HepG2 (cell line): ENCODE data around the gene SCN4B. TPM values are rescaled to one million over a fixed set of nuclear protein-coding genes. Genes with fewer than 3 reads are reported as not detected.

ENCODE experiments used
- ARNT ChIP-seq: fragments of 450-650 bp; IDR thresholded peaks from 2 replicates; pipeline ENCODE4 v1.6.1; 2017
- CEBPG ChIP-seq: IDR thresholded peaks from 2 replicates; pipeline ENCODE4 v1.6.1; 2016
- HOXD1 ChIP-seq: sonication (generic); formaldehyde crosslinking; IDR thresholded peaks from 2 replicates; pipeline ENCODE4 v1.5.0; 2020; ENCODE audit warnings: missing genetic modification reagents
- KAT7 ChIP-seq: IDR thresholded peaks from 2 replicates; pipeline ENCODE4 v1.6.1; 2018; ENCODE audit warnings: borderline replicate concordance, missing compliant biosample characterization
- KLF12 ChIP-seq: sonication (generic); formaldehyde crosslinking; IDR thresholded peaks from 2 replicates; pipeline ENCODE4 v1.4.0; 2020; ENCODE audit warnings: missing genetic modification reagents, borderline replicate concordance
- KLF15 ChIP-seq: sonication (generic); formaldehyde crosslinking; IDR thresholded peaks from 2 replicates; pipeline ENCODE4 v1.8.1; 2023; ENCODE audit warnings: borderline replicate concordance, mild to moderate bottlenecking, inconsistent platforms, missing genetic modification reagents, mixed read lengths
- NAIF1 ChIP-seq: sonication (generic); formaldehyde crosslinking; IDR thresholded peaks from 2 replicates; pipeline ENCODE4 v1.5.0; 2020; ENCODE audit warnings: mild to moderate bottlenecking, missing genetic modification reagents, borderline replicate concordance
- NFATC3 ChIP-seq: sonication (generic); formaldehyde crosslinking; IDR thresholded peaks from 2 replicates; pipeline ENCODE4 v1.5.1; 2020; ENCODE audit warnings: mild to moderate bottlenecking, missing genetic modification reagents
- SAFB2 ChIP-seq: sonication (generic); formaldehyde crosslinking; IDR thresholded peaks from 2 replicates; pipeline ENCODE4 v1.5.1; 2020; ENCODE audit warnings: missing genetic modification reagents, low read depth, mild to moderate bottlenecking, borderline replicate concordance
- SNRNP70 ChIP-seq: fragments of 200-400 bp; formaldehyde crosslinking; IDR thresholded peaks from 2 replicates; pipeline ENCODE4 v1.6.1; 2017; ENCODE audit warnings: mild to moderate bottlenecking, low read depth, low read length, moderate library complexity
- ZFX ChIP-seq: sonication (generic); formaldehyde crosslinking; IDR thresholded peaks from 2 replicates; pipeline ENCODE4 v1.4.0; 2020; ENCODE audit warnings: mild to moderate bottlenecking, low read depth, missing genetic modification reagents, moderate library complexity
- ZNF12 ChIP-seq: sonication (generic); formaldehyde crosslinking; IDR thresholded peaks from 2 replicates; pipeline ENCODE4 v1.5.0; 2020; ENCODE audit warnings: missing genetic modification reagents
- ZNF33A ChIP-seq: sonication (generic); formaldehyde crosslinking; IDR thresholded peaks from 2 replicates; pipeline ENCODE4 v1.5.1; 2020; ENCODE audit warnings: missing genetic modification reagents, mild to moderate bottlenecking, moderate library complexity, borderline replicate concordance
- ZNF546 ChIP-seq: sonication (generic); formaldehyde crosslinking; conservative IDR thresholded peaks from 2 replicates; pipeline ENCODE4 v1.8.1; 2023; ENCODE audit warnings: mild to moderate bottlenecking, missing genetic modification reagents
- ZNF629 ChIP-seq: sonication (generic); formaldehyde crosslinking; conservative IDR thresholded peaks from 2 replicates; pipeline ENCODE4 v1.5.0; 2020; ENCODE audit warnings: missing genetic modification reagents
- ZNF878 ChIP-seq: sonication (generic); formaldehyde crosslinking; IDR thresholded peaks from 2 replicates; pipeline ENCODE4 v1.8.1; 2023; ENCODE audit warnings: mild to moderate bottlenecking, missing genetic modification reagents, moderate library complexity
- polyA plus RNA-seq, 8 experiments: library from polyadenylated mRNA; depleted of rRNA in 3 of 8; stranded (reverse) in 7 of 8; unstranded in 1 of 8; fragments of >200 nt; fragmentation: Illumina TruSeq in 4 of 8; extraction: Trizol in 4 of 8; gene quantifications; 2 replicates each; pipeline versions ENCODE4 v1.2.1 to v1.2.3, GENCODE V29; 2011 to 2016; ENCODE audit warnings: low read depth in 4 of 8, missing spikeins in 1 of 8, mixed read lengths in 1 of 8; ENCODE audit not compliant: insufficient read depth in 1 of 8
- total RNA-seq, 5 experiments: library from RNA; depleted of rRNA; stranded (reverse); fragments of >200 nt; fragmentation: Illumina TruSeq; extraction: Trizol; gene quantifications; 2 replicates each; pipeline ENCODE4 v1.2.3, GENCODE V29; 2016; ENCODE audit warnings: low read depth in 1 of 5
- TF ChIP-seq, protein P1 (sequence below): sonication (generic); formaldehyde crosslinking; conservative IDR thresholded peaks from 2 replicates; pipeline ENCODE4 v1.4.0; 2020; ENCODE audit warnings: missing genetic modification reagents
- TF ChIP-seq, protein P2 (sequence below): sonication (generic); formaldehyde crosslinking; IDR thresholded peaks from 2 replicates; pipeline ENCODE4 v1.4.0; 2020; ENCODE audit warnings: mild to moderate bottlenecking, missing genetic modification reagents
- TF ChIP-seq, protein P3 (sequence below): sonication (generic); formaldehyde crosslinking; IDR thresholded peaks from 2 replicates; pipeline ENCODE4 v1.5.0; 2020; ENCODE audit warnings: mild to moderate bottlenecking, missing genetic modification reagents
- TF ChIP-seq, protein P4 (sequence below): sonication (generic); formaldehyde crosslinking; conservative IDR thresholded peaks from 2 replicates; pipeline ENCODE4 v1.8.0; 2022; ENCODE audit warnings: low read depth, missing genetic modification reagents
- TF ChIP-seq, protein P5 (sequence below): sonication (generic); formaldehyde crosslinking; IDR thresholded peaks from 2 replicates; pipeline ENCODE4 v1.5.0; 2020; ENCODE audit warnings: missing genetic modification reagents, mild to moderate bottlenecking, borderline replicate concordance

Gene SCN4B
- total and polyA plus RNA-seq, 2 of the 13 experiments (the other 11 are each of a cell fraction or from before 2014, with no cell fraction given) = 0.04 to 0.29 TPM

DNA sequence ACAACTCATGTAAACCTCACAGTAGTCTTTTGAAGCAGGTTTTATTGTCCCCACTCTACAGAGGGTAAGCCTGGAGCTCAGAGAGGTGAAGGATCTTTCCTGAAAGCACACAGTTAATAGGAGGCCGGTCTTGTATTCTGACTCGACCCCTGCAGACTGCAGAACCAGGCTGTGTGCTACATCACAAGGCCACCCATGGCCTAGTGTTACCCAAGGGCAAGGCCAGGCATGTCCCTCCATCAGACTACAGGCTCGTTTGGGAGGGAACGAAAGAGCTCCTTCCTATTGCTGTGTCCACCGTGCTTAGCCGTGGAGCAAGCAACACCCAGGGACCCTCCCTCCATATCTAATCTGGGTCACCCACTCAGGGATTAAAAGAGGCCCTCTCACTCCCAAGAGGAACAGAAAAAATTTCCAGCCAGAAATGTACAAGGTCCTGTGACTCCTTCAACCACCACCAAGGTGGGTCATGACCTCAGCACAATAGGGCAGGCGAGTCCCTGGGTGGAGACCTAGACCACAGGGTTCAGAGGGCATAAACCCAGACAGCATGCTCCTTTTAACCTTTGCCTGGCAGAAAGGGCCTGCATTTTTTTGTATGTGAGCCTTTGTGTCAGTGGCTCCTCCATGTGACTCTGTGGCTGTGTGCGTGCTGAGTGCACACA lies 59.6 kb downstream of the SCN4B start (continued):
- TF ChIP-seq, protein P1, sequence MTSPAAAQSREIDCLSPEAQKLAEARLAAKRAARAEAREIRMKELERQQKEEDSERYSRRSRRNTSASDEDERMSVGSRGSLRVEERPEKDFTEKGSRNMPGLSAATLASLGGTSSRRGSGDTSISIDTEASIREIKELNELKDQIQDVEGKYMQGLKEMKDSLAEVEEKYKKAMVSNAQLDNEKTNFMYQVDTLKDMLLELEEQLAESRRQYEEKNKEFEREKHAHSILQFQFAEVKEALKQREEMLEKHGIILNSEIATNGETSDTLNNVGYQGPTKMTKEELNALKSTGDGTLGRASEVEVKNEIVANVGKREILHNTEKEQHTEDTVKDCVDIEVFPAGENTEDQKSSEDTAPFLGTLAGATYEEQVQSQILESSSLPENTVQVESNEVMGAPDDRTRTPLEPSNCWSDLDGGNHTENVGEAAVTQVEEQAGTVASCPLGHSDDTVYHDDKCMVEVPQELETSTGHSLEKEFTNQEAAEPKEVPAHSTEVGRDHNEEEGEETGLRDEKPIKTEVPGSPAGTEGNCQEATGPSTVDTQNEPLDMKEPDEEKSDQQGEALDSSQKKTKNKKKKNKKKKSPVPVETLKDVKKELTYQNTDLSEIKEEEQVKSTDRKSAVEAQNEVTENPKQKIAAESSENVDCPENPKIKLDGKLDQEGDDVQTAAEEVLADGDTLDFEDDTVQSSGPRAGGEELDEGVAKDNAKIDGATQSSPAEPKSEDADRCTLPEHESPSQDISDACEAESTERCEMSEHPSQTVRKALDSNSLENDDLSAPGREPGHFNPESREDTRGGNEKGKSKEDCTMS (CRISPR knock-in tag) = no peak
- TF ChIP-seq KAT7 (CRISPR knock-in tag) (no peak), ZFX (CRISPR knock-in tag) (peak; percentile 64; the same call in 1 of the 2 replicates), ARNT (no peak), SNRNP70 (no peak), KLF12 (CRISPR knock-in tag) (no peak), KLF15 (CRISPR knock-in tag) (no peak), ZNF12 (CRISPR knock-in tag) (no peak), ZNF546 (CRISPR knock-in tag) (no peak), SAFB2 (CRISPR knock-in tag) (no peak), CEBPG (no peak), HOXD1 (CRISPR knock-in tag) (no peak), ZNF878 (CRISPR knock-in tag) (no peak), NFATC3 (CRISPR knock-in tag) (no peak), ZNF629 (CRISPR knock-in tag) (no peak), NAIF1 (CRISPR knock-in tag) (no peak), ZNF33A (CRISPR knock-in tag) (no peak)
- TF ChIP-seq, protein P2, sequence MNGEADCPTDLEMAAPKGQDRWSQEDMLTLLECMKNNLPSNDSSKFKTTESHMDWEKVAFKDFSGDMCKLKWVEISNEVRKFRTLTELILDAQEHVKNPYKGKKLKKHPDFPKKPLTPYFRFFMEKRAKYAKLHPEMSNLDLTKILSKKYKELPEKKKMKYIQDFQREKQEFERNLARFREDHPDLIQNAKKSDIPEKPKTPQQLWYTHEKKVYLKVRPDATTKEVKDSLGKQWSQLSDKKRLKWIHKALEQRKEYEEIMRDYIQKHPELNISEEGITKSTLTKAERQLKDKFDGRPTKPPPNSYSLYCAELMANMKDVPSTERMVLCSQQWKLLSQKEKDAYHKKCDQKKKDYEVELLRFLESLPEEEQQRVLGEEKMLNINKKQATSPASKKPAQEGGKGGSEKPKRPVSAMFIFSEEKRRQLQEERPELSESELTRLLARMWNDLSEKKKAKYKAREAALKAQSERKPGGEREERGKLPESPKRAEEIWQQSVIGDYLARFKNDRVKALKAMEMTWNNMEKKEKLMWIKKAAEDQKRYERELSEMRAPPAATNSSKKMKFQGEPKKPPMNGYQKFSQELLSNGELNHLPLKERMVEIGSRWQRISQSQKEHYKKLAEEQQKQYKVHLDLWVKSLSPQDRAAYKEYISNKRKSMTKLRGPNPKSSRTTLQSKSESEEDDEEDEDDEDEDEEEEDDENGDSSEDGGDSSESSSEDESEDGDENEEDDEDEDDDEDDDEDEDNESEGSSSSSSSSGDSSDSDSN = no peak
- TF ChIP-seq, protein P3, sequence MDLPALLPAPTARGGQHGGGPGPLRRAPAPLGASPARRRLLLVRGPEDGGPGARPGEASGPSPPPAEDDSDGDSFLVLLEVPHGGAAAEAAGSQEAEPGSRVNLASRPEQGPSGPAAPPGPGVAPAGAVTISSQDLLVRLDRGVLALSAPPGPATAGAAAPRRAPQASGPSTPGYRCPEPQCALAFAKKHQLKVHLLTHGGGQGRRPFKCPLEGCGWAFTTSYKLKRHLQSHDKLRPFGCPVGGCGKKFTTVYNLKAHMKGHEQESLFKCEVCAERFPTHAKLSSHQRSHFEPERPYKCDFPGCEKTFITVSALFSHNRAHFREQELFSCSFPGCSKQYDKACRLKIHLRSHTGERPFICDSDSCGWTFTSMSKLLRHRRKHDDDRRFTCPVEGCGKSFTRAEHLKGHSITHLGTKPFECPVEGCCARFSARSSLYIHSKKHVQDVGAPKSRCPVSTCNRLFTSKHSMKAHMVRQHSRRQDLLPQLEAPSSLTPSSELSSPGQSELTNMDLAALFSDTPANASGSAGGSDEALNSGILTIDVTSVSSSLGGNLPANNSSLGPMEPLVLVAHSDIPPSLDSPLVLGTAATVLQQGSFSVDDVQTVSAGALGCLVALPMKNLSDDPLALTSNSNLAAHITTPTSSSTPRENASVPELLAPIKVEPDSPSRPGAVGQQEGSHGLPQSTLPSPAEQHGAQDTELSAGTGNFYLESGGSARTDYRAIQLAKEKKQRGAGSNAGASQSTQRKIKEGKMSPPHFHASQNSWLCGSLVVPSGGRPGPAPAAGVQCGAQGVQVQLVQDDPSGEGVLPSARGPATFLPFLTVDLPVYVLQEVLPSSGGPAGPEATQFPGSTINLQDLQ = no peak
- TF ChIP-seq, protein P4, sequence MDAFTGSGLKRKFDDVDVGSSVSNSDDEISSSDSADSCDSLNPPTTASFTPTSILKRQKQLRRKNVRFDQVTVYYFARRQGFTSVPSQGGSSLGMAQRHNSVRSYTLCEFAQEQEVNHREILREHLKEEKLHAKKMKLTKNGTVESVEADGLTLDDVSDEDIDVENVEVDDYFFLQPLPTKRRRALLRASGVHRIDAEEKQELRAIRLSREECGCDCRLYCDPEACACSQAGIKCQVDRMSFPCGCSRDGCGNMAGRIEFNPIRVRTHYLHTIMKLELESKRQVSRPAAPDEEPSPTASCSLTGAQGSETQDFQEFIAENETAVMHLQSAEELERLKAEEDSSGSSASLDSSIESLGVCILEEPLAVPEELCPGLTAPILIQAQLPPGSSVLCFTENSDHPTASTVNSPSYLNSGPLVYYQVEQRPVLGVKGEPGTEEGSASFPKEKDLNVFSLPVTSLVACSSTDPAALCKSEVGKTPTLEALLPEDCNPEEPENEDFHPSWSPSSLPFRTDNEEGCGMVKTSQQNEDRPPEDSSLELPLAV (CRISPR knock-in tag) = no peak
- TF ChIP-seq, protein P5, sequence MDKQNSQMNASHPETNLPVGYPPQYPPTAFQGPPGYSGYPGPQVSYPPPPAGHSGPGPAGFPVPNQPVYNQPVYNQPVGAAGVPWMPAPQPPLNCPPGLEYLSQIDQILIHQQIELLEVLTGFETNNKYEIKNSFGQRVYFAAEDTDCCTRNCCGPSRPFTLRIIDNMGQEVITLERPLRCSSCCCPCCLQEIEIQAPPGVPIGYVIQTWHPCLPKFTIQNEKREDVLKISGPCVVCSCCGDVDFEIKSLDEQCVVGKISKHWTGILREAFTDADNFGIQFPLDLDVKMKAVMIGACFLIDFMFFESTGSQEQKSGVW (CRISPR knock-in tag) = no peak
